Fibroblast of peridontal ligament (primary cell): Measurements from ENCODE around the gene VKORC1.
"Not testable (repeated sequence)": the region's sequence is repeated elsewhere in the genome, so short reads cannot be mapped to it uniquely, and the experiment has no call there.

ENCODE experiments used
- DNase-seq: peaks from one replicate; pipeline ENCODE4 v3.0.0-alpha.2; 2010; ENCODE audit errors: extremely low read depth

The VKORC1 gene

DNA sequence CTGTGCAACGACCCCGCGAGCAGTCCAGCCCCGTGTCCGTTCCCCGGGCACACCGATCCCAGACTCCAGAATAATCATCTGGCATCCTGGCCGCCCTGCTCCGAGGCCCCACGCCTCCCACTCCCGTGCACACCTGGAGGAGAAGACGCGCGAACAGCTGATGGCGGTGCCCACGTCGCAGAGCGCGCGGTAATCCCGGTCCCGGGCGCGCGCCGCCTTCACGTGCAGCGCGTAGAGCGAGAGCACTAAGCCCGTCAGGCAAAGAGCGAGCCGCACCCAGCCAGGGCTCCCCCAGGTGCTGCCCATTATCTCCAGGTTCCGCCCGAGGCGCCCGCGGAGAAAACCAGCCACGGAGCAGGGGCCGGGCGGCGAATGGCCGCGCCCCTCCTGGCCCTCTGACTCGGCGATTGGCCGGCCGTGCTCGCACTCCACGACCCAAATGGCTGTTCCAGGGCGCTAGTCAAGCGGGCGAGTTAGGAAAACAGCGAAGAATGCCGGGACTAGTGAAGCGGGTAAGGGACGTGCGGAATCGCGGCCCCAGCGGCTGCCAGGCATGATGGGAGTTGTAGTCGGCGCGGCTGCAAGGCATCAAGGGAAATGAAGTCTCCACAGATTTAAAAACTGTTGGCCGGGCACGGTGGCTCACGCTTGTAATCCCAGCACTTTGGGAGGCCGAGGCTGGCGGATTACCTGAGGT is at the start of gene VKORC1:
TSS of gene VKORC1 (minus strand) at position 374 of the 697 bp plus-strand sequence. CDS start at position 306, 68 bp downstream.
- DNase-seq, result peak; percentile 97

GRCh38 chr16:31143694-31144148 is 49.1 kb upstream of the VKORC1 start:
- DNase-seq, result no peak

DNA sequence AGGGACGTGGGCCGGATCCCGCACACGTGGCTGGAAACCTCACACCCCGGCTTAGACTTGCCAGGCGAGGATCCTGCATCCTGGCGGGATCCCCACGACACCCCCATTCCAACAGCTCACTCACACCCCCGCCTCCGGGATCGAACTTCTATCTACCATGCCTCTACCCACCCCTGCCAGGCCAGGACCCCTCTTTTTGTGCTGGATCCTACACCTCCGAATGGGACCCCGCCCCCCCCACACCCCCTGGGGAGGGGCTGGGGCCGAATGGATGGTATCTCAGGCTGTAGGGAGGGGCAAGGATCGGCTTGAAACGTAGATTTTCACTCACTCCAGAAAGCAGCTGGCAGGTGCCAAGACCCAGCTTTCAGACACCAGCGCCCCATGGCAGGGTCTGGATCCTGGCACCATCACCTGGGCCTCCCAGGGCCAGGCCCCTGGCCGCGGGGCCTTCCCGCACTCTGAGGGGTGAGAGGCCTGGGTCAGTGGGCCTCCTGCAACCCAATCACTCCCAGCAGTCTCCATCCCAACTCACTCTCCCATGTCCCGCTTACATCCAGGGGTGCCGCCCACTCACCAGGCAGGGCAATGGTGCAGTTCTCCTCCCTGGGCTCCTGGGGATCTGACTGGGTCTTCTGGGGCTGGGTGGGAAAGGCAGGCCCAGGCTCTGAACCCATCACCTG is 48.6 kb upstream of the VKORC1 start:
- no peak for DNase-seq

GRCh38 chr16:31142109-31143010 is 47.8 kb upstream of the VKORC1 start:
- peak; percentile 98 for DNase-seq

- no peak for DNase-seq
Measured at GRCh38 chr16:31141489-31142108, 47.0 kb upstream of the VKORC1 start.

DNA sequence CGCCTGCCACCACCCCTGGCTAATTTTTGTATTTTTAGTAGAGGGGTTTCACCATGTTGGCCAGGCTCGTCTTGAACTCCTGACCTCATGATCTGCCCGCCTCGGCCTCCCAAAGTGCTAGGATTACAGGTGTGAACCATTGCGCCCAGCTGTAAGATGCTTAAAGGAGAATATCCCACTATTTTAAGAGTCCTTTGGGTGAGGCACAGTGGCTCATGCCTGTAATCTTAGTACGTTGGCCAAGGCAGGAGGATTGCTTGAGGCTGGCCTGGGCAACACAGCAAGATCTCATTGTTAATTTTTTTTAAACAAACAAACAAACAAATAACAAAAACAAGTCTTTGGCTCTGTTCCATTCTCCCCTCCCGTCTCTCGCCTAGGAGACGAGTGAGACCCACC is 46.5 kb upstream of the VKORC1 start:
- DNase-seq, result not testable (repeated sequence)

- DNase-seq, result no peak
Measured at GRCh38 chr16:31138621-31139578, 44.3 kb upstream of the VKORC1 start.

DNA sequence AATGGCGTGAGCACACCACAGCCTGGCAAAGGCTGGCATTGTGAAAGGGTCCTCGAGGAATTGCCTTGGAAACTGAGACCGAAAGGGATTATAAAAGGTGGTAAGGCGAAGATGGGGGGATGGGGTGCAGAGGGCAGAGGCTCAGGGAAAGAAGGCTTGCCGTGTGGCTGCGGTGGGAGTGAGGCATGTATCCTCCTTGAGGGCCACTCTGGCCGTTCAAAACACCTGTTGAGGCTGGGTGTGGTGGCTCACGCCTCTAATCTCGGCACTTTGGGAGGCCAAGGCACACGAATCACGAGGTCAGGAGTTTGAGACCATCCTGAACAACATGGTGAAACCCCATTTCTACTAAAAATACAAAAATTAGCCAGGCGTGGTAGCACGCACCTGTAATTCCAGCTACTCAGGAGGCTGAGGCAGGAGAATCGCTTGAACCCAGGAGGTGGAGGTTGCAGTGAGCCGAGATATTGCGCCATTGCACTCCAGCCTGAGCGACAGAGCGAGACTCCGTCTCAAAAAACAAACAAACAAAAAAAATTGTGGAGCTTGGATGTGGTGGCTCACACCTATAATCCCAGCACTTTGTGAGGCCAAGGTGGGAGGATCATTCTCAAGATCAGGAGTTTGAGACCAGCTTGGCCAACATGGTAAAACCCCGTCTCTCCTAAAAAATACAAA is 42.4 kb upstream of the VKORC1 start:
- DNase-seq, result not testable (repeated sequence)

DNA sequence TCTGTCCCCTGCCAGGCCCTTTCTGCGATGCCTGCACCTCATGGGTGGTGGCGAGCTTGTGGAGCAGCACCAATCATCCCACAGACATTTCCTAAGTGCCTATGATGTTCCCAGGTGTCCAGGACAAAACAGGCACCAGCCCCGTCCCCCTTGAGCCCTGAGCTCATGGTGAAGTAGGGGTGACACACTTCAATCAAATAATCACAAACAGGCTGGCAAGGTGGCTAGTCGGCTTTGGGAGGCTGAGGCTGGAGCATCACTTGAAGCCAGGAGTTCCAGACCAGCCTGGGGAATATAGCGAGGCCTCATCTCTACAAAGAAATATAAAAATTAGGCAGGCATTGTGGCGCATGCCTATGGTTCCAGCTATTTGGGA is 41.7 kb upstream of the VKORC1 start:
- DNase-seq, result no peak

DNA sequence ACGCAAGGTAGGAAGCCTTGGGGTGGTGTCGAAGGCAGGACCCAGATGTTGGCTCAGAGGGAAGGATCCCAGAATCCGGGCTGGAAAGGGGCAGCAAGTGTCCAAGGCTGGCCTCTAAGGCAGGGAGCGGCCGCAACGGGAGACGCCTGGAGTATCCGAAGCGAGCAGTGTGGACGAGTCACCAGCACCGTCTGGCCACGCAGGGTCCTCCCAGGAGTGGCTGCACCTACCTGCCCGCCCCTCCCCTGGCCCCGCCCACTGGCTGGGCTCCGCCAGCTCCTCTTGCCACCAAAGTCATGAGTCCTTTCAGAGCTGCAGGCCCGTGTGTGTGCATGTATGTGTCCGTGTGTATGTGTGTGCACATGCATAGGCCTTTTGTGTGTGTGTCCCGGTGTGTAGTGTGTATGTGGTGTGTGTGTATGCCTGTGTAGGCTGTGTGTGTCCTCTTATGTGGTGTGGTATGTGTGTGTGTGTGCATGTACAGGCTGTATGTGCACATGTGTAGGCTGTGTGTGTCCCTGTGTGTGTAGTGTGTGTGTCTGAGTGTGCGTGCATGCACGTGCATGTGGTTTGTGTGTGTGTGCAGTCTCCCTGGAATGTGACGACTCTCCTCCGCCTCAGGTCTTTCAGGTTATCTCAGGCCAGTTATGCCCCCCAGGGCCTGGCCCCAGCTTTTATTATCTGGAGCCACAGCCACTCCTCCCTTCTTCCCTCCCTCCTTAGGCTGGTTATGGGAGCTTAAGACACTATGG is 41.1 kb upstream of the VKORC1 start, which contains the start of gene PRSS8:
TSS of gene PRSS8 (minus strand) at position 193 of the 752 bp plus-strand sequence. CDS start 229 bp downstream, outside the sequence.
- DNase-seq, result no peak

DNA sequence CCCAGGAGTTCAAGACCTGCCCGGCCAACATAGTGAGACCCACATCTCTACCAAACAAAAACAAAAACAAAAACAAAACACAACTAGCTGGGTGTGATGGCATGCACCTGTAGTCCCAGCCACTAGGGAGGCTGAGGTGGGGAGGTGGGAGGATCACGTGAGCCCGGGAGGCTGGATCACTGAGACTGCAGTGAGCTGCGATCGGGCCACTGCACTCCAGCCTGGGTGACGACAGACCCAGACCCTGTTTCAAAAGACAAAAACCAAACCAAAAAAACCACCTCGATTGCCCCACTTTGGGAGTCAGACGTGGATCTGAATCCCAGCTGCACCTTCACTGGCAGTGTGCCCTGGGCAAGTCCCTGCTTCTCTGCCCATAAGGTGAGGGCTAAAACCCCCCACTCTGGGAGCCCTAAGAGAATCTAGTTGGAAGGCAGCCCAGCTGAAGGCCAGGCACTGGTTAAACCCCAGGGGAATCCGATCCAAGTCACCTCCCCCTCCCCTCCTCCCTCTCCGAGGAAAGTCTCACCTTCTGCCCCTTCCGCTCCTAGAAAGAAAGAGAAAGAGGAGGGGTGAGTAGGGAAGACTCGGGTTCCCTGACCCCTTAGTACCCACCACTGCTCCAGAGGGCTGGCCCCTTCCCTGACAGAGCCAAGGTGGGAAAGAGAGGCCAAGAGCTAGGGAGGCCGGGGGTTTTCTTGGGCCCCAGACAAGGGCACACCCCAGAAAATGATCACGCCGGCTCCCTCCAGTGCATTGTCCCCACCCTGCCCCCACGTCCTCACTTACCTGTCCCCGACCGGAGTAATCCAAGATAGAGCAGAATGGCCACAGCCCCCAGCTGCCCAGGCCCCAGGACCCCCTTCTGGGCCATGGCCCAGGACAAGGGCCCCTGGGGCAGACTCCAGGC is 40.3 kb upstream of the VKORC1 start:
- DNase-seq, result no peak

DNA sequence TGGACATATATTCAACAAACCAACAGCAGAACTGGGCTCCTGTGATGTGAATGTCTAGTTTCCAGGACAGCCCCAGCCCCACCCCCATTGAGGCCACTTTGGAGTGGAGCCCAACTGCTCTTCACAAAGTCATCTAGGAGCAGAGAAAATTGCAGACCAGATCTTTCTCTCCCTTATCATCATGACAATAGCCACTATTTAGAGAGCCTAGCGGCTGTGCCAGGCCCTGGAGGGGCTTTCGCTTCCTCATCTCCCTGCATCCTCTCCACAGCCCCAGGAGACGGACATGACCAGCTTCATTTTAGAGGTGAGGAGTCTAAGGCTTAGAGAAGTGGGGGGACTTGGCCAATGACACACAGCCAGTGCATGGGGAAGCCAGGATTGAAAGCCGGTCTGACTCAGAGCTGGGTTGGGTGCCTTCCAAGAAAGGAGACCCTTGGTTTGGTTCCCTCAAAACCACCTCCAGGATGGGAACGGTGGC is 39.5 kb upstream of the VKORC1 start:
- DNase-seq, result no peak

DNA sequence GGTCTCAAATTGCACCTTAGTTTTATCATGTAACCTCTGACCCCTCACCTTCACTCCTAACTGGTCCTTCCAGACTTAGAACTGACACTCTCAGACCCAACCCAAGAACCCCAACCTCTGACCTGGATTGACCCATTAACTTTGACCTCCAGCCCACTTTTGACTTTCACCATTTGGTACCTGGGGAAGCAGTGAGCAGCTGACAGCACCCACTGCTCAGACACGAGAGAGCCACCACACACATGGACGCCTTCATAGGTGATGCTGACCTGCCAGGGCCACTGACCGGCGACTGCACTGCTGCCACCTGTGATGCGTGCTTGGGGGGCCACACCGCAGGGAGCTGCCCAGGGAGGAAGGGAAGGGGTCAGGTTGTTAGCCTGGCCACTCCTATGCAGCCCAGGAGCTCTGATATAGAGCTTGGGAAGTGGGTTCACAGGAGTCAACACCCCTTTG is 38.5 kb upstream of the VKORC1 start:
- no peak for DNase-seq

- DNase-seq, result no peak
Measured at GRCh38 chr16:31132303-31132979, 37.8 kb upstream of the VKORC1 start.

- DNase-seq, result no peak
Measured at GRCh38 chr16:31131841-31132271, 37.3 kb upstream of the VKORC1 start.

DNA sequence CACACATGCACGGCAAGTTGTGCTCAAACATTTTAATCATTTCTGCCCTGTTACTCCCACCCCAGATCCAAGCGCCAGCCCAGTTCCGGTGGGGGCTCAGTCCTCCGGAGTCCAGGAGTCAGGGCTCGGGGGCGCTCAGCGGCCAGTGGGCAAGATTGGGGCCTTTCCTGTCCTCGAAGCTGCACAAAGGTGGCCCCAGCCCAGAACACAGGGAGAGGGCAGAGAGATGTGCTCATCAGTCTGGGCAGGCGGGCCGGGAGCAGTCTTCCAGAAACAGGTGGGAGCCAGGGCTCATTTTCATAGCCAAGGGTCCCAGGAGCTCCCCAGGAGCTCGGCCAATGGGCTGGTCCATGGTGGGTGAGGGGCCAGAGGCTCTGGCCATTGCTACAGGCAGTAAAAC is 36.8 kb upstream of the VKORC1 start:
- no peak for DNase-seq

GRCh38 chr16:31130899-31131298 is 36.3 kb upstream of the VKORC1 start:
- DNase-seq, result no peak
